ENCODE results near the gene ZMYND19. TPM values are rescaled to one million over a fixed set of nuclear protein-coding genes. Genes with fewer than 3 reads are reported as not detected.
"Not testable (repeated sequence)": the region's sequence is repeated elsewhere in the genome, so short reads cannot be mapped to it uniquely, and the experiment has no call there.

Gene ZMYND19
- total RNA-seq, 2 donors from 2014 or later, result 12.5 to 22.4 TPM

DNA sequence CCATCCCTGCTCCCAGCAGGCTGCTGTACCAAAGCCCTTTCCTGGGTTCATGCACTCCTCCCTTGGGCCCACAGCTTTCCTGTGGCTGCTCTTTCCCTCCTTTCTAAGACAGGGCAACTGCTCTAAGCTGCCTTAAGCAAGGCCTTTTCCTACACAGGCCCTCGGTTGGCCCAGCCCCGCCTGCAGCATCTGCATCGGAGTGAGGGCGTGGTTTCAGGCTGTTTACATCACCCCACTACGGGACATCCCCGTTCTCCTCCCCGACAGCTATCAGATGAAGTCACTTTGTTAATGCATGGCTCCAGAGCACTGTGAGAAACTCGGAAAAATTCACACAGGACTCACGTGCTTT, 15.0 kb downstream of the ZMYND19 start:
- no peak for ATAC-seq
- intact Hi-C loops (cut with DNase I, micrococcal nuclease), result no loop called here
- no peak for DNase-seq

DNA sequence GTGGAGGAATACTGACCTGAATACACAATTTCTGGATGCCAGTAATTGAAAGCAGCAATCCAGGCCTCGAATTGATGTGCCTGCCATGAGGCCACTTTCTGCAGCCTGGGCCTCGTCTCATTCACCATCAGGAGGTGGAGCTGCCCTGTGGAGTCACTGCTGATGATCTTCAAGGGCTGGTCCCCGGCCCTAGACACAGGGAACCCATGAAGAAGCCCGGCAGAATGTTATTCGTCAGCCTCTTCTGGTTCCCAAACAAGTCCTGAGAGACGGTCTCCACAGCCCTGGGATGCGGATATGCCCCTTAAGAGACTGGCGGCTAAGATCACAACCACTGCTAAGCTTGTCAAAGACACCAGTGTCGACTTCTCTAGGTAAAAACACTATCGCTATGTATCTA, 16.1 kb downstream of the ZMYND19 start:
- DNase-seq (no peak), ATAC-seq (no peak)
- intact Hi-C loops (cut with DNase I, micrococcal nuclease), result no loop called here

DNA sequence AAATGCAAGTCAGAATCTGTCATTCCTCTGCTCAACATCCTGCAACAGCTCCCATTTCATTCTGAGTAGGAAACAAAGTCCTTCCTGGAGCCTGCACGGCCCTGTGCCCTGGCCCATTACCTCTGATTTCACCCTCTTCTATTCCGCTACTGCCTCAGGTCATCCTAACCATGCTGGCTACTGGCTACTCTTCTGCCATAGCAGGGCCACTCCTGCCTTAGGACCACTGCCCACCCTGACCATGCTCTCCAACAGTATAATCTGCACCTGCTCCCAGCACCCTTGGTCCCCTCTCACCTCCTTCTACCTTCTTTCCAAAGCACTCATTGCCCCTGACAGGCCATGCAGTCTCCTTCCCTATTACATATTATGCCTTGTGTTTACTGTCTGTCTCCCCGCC, 19.7 kb downstream of the ZMYND19 start:
- DNase-seq, result no peak
- ATAC-seq, result no peak
- intact Hi-C loops (cut with DNase I, micrococcal nuclease), result no loop called here

DNA sequence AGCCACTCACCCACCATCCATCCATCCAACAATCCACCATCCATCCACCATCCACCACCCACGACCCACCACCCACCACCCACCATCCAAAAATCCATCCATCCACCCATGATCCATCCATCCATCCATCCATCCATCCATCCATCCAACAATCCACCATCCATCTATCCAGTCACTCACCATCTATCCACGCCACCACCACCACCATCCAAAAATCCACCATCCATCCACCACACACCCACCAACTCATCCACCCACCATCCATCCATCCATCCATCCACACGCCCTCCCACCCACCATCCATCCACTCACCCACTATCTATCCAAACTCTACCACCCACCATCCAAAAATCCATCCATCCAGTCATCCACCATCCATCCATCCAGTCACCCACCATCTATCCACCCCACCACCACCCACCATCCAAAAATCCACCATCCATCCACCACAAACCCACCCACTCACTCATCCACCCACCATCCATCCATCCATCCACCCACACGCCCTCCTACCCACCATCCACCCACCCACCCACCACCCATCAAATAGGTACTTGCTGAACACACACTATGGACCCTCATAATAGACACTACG, 20.6 kb downstream of the ZMYND19 start:
- no peak for ATAC-seq
- intact Hi-C loops (cut with DNase I, micrococcal nuclease), result no loop called here
- DNase-seq, result no peak

DNA sequence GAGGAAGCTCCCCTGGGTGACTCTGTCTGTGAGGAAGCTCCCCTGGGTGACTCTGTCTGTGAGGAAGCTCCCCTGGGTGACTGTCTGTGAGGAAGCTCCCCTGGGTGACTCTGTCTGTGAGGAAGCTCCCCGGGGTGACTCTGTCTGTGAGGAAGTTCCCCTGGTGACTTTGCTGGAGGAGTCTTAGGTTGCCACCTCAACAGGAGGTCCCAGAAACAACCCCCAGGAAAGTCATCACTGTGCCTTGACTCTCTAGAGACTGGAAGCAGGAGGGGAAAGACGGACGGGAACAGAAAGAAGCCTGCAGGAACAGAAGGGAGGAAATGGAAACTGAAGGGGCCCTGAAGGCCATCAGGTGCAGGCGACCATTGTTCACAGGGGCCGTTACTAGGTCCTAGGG, 21.9 kb downstream of the ZMYND19 start:
- DNase-seq; ATAC-seq; intact Hi-C loops (cut with DNase I, micrococcal nuclease): not testable (repeated sequence)

DNA sequence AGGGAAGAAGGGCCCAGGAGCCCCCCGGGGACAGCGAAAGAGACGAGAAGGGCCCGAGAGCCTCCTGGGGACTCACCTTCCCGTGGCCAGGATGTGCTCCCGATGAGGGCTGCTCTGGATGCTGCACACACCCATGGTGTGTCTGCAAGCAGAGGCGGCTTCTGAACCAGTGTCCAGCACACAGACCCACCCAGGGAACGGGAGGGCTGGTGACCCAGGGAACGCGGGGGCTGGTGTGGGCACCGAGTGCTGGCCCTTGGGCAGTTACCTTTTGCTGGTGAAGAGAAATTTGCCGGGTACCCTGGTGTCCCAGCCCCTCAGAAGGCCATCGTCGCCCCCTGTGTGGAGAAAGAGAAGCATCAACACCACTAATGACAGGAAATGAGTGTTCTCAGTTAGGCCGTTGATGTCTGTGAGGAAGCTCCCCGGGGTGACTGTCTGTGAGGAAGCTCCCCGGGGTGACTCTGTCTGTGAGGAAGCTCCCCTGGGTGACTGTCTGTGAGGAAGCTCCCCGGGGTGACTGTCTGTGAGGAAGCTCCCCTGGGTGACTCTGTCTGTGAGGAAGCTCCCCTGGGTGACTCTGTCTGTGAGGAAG, 25.4 kb downstream of the ZMYND19 start:
- DNase-seq (no peak), ATAC-seq (no peak)
- intact Hi-C loops (cut with DNase I, micrococcal nuclease), result no loop called here

DNA sequence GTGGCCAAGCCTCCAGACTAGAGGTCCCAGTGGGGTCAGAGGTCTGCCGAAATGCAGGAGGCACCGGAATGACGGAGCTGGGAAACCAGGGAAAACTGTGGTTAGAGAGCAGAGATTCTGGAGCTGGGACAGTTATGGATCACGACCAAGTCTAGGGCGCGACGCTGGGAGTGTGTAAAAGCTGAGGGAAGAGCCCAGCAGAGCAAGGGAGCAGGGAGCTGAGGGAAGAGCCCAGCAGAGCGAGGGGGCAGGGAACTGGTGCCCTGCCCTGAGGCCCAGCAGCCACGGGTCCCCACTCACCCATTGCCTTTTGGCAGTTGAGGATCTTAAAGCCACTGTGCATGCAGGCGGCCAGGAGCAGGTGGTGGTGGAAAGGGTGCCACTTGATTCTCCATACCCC, 26.2 kb downstream of the ZMYND19 start:
- intact Hi-C loops (cut with DNase I, micrococcal nuclease), result no loop called here
- no peak for ATAC-seq
- no peak for DNase-seq

DNA sequence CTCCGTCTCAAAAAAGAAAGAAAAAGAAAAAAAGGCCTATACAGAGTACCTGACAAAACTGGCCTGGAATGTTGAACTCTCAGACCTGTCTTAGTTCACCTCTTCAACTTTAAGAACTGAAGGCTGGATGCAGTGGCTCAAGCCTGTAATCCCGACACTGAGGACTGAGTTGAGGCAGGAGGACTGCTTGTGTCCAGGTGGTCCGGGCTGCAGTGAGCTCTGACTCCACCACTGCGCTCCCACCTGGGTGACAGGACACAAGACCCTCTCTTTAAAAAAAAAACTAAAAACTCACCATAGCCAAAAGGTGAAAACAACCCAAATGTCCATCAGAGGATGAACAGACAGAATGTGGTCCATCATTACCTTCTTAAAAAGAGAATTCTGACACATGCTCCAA, 32.2 kb downstream of the ZMYND19 start:
- ATAC-seq, result no peak
- intact Hi-C loops (cut with DNase I, micrococcal nuclease), result no loop called here
- DNase-seq, result no peak

DNA sequence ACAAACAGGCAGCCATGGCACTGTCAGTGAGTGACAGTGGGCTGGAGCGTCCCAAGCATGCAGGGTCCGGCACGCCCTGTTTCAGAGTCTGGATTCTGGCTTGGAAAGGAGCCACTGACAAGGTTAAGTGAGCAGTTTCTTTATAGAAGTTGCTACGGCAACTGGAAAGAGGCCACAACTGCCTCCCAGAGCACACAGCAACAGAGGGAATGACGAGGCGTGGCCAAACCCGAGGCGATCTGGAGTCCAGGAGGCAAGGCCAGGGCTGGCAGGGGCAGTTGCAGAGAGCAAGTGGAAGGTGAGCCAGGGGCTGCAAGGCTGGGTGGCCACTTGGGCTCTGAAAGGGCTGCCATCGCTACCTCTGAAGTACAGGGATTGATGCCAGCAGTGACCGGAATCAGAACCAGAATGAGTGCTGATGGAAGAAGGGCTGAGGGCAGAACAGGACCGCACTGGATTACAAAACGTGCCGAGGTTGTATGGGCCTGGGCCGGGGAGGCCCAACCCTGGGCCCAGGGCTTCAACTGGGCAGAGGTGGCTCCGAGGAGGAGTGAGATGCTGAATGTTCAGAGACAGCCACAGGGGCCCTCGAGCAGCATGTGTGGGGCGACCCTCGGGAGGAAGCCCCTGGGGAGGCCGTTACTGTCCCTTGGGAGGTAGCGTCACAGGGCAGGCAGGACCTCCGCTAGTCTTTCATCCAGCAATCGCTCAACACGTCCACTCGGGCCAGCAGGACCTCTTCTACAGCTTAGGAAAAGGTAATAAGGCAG, 34.1 kb downstream of the ZMYND19 start:
- intact Hi-C loops (cut with DNase I, micrococcal nuclease), result no loop called here
- peak; percentile 57 for ATAC-seq
- DNase-seq, result peak; percentile 70 to 76

DNA sequence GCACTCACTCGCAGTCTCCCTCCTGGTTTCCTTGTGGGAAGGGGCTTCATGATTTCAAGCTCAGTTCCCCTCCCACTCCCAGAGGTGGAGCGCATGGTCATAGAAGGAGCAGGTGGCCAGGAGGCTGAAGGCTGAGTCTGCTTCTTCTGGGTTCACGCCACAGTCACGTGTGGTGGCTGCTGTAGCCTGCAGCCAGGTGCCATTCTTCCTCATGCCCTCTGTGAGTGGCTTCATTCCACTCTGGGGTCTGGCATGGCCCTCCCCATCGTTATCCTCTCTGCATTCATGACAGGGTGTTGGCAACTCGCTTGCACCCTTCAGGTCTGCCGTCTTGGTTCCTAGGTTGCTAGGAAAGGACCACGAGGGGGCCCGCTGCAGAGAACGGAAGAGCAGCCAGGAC, 35.1 kb downstream of the ZMYND19 start:
- DNase-seq (no peak), ATAC-seq (no peak)
- intact Hi-C loops (cut with DNase I, micrococcal nuclease), result no loop called here

DNA sequence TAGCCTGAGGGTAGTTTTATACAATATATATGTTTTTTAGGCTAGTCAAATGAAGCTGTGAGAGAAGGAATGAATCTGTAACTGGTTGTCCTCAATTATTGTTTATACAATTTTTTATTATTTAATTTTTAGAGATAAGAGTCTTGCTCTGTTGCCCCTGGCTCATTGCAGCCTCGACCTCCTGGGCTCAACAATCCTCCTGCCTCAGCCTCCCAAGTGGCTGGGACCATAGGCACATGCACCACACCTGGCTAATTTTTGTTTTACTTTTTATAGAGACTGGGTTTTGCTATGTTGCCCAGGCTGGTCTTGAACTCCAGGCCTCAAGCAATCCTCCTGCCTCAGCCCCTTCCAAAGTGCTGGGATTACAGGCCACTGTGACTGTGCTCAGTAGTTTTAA, 36.0 kb downstream of the ZMYND19 start:
- no peak for DNase-seq
- intact Hi-C loops (cut with DNase I, micrococcal nuclease), result no loop called here
- no peak for ATAC-seq

DNA sequence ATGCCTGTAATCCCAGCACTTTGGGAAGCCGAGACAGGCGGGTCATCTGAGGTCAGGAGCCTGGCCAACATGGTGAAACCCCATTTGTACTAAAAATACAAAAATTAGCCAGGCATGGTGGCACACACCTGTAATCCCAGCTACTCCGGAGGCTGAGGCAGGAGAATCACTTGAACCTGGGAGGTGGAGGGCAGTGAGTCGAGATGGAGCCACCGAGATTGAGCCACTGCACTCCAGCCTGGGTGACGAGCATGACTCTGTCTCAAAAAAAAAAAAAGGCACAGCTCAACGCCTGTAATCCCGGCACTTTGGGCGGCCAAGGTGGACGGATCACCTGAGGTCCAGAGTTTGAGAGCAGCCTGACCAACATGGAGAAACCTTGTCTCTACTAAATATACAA, 36.7 kb downstream of the ZMYND19 start:
- DNase-seq; ATAC-seq; intact Hi-C loops (cut with DNase I, micrococcal nuclease): not testable (repeated sequence)

DNA sequence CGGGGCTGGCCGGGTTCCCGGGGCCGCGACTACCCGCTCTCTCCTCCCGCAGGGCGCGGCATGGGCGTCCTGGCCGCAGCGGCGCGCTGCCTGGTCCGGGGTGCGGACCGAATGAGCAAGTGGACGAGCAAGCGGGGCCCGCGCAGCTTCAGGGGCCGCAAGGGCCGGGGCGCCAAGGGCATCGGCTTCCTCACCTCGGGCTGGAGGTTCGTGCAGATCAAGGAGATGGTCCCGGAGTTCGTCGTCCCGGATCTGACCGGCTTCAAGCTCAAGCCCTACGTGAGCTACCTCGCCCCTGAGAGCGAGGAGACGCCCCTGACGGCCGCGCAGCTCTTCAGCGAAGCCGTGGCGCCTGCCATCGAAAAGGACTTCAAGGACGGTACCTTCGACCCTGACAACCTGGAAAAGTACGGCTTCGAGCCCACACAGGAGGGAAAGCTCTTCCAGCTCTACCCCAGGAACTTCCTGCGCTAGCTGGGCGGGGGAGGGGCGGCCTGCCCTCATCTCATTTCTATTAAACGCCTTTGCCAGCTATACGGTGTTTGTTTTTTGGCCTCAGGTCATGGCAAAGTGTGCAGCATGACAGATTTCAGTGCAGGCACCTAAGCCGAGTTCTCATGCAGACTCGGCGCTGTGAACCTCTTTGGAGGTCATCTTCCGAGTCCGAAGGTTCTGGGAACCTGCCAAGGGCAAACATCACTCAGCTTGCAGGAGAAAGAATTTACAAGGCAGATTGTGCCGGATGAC, 38.1 kb downstream of the ZMYND19 start:
- peak; percentile 37 to 62 for DNase-seq
- ATAC-seq, result peak; percentile 17
- intact Hi-C loops (cut with DNase I, micrococcal nuclease), result no loop called here

DNA sequence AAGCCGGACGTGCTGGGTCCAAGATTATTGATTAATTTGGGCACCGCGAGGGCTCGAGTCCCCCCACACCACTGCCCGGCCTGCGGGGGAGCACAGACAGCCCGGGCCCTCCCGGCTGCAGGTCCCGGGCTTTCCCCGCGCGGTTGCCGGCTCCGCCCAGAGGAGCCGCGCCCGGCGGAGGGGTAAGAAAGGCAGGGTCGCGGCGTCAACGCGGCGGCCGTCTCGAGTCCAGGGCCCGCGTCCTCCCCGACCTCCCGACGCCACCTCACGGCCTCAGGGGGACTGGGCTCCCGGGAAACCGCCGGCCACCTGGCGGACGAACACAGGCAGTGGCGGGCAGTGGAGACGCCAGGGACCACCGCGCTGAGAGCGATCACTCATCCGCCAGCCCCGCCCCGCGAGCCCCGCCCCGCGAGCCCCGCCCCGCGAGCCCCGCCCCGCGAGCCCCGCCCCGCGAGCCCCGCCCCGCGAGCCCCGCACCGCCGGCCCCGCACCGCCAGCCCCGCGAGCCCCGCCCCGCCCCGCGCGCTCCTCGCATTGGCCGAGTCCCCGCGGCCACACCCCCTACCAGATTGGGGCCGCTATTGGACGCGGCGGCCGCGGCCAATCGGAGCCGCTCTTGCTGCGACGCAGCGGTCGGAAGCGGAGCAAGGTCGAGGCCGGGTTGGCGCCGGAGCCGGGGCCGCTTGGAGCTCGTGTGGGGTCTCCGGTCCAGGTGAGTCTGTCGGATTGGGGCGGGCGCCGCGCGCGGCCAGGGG, 38.9 kb downstream of the ZMYND19 start, which contains the start of gene MRPL41:
Gene MRPL41 (plus strand): TSS at position 616 of the 758 bp plus-strand sequence. CDS start 203 bp downstream, outside the sequence.
- intact Hi-C loops (cut with DNase I, micrococcal nuclease), result no loop called here
- ATAC-seq (peak; percentile 69), DNase-seq (peak; percentile 88 to 95)

DNA sequence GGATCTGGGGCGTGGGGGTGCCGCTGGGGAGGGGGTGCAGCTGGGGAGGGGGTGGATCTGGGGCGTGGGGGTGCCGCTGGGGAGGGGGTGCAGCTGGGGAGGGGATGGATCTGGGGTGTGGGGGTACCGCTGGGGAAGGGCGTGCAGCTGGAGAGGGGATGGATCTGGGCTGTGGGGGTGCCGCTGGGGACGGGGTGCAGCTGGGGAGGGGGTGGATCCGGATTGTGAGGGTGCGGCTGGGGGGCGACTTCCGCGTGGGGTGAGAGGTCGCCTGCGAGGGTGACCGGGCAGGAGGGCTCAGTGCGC, 39.4 kb downstream of the ZMYND19 start:
- peak in 1 of 2 donors; percentile 47 for DNase-seq
- intact Hi-C loops (cut with DNase I, micrococcal nuclease); ATAC-seq: not testable (repeated sequence)

DNA sequence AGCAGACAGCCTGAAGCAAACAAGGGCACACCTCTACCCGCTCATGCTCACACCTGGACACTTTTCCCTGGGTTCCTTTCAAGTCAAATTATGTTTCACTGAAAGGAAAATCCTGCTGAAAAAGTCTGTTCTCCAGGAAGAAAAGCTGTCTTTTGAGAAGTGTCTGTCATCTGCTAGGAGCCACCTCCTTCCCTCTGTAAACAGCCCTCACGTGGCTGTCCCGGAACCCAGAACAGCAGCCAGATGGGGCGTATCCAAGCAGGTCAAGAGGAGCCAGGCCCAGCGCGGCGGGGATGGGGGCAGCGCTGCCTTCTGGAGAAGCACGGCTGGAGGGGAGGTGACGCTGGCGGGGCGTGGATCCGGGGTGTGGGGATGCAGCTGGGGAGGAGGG, 40.1 kb downstream of the ZMYND19 start, which contains the start of gene PNPLA7:
Gene PNPLA7 (minus strand): TSS at position 172 of the 391 bp plus-strand sequence. CDS start 205 bp downstream, outside the sequence.
- peak; percentile 80 for ATAC-seq
- intact Hi-C loops (cut with DNase I, micrococcal nuclease), result no loop called here
- peak; percentile 92 to 95 for DNase-seq

DNA sequence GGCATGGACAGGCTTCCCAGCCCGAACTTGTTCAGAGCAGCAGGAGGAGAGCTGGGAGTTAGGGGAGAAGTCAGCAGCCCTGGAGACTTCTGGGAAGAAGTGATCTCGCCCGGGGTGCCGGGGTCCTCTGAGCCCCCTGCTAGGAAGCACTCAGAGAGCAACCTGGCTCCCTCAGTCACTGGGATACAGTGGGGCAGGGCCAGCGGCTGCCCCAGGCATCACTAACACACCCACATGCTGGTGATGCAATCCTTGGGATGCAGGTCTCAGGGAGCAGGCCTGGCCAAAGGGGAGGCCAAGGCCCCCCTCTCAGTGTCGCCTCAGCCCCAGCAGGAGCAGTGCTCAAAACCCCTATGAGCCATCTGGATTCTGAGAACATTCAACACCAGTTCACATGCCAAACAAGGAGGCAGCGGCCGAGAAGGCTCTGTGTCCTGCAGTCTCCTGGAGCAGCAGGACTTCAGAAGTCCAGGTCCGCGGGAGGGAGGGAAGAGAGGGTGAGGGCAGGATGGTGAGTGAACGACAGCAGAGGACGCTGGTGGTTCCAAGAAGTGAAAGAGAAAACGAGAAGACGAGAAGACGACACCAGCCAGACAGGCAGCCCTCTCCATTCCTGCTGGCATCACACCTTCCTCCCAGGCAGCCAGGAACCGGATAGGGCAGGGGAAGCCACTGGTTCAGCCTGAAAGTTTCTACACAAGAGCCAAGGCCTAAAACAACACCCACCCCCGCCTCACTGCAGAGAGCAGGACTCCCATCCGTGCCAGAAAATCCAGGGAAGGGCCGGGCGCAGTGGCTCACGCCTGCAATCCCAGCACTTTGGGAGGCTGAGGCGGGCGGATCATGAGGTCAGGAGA, 42.4 kb downstream of the ZMYND19 start:
- DNase-seq (no peak), ATAC-seq (no peak)

DNA sequence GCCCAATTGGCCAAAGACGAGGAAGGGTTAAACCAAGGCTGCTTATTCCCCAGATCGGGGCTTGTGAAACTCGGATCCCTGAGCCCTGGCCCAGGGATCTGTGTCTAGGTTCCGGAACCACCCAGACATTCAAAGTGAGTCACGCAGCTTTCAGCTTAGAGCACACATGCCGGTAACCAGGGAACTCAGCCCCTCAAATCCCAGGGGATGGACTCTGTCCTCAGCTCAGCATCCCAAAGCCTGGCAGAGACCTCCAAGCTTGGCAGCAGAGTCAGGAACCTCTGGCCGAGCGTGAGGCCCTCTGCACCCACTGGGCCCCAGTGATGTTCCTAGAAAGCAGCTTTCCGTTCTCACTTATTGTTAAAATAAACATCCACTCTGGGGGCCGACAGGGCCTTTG, 45.2 kb downstream of the ZMYND19 start:
- ATAC-seq, result no peak
- intact Hi-C loops (cut with DNase I, micrococcal nuclease), result no loop called here
- no peak for DNase-seq

More for the DNA sequence above, 42.4 kb downstream of the ZMYND19 start:
- intact Hi-C loops (cut with DNase I, micrococcal nuclease), result no loop called here
